IMR-90 (cell line): Measurements from ENCODE around the gene CYP19A1. TPM values are rescaled to one million over a fixed set of nuclear protein-coding genes. Genes with fewer than 3 reads are reported as not detected.
A peak's percentile ranks its signal among the peaks of the same experiment; 100 is the strongest.

ENCODE experiments used
- ATAC-seq: fragments of 200-7000 bp; cut with Tn5 transposase; 2 replicates; pipeline ENCODE4 v1.9.1; 2020; ENCODE audit warnings: low read depth, mild to moderate bottlenecking, moderate library complexity
- BruUV-seq: library from RNA; stranded (reverse); fragments of 400-500 nt; replicated peaks from 2 replicates; lab custom pipeline; 2021; lab: Mats Ljungman, UMichigan
- CTCF ChIA-PET: fragments of 300-600 bp; formaldehyde crosslinking; extraction: SDS; loops from one replicate; lab custom pipeline; 2021; ENCODE audit warnings: antibody characterized with exemption; lab: Yijun Ruan, JAX
- POLR2A ChIA-PET: fragments of 300-600 bp; sonication (Branson Sonifier 250); formaldehyde crosslinking; loops from one replicate; lab custom pipeline; 2022; ENCODE audit warnings: antibody characterized with exemption; ENCODE audit not compliant: unreplicated experiment; lab: Charles Lee
- DNase-seq: peaks from one replicate; pipeline ENCODE4 v3.0.0; 2013
- H2AFZ ChIP-seq: replicated peaks from 2 replicates; pipeline ENCODE3; 2013; ENCODE audit warnings: low read length, mild to moderate bottlenecking; ENCODE audit not compliant: poor library complexity
- H2AK5ac ChIP-seq: 2 replicates; pipeline ENCODE4 v1.6.1; 2013; ENCODE audit warnings: low read depth, low read length, inconsistent platforms
- H2AK9ac ChIP-seq: replicated peaks from 2 replicates; pipeline ENCODE3; 2013; ENCODE audit warnings: mild to moderate bottlenecking, low read depth, low read length, moderate library complexity; ENCODE audit not compliant: poor library complexity
- H2BK120ac ChIP-seq: 2 replicates; pipeline ENCODE4 v1.6.1; 2013; ENCODE audit warnings: low read depth, low read length, inconsistent platforms
- H2BK15ac ChIP-seq: 3 replicates; pipeline ENCODE4 v1.6.1; 2013; ENCODE audit warnings: low read depth, low read length, inconsistent platforms
- H2BK20ac ChIP-seq: 2 replicates; pipeline ENCODE4 v1.6.1; 2013; ENCODE audit warnings: low read depth, mild to moderate bottlenecking, inconsistent platforms, low read length, moderate library complexity
- H2BK5ac ChIP-seq: 2 replicates; pipeline ENCODE4 v1.6.1; 2013; ENCODE audit warnings: mild to moderate bottlenecking, low read depth, low read length, inconsistent platforms; ENCODE audit not compliant: poor library complexity, severe bottlenecking
- H3K14ac ChIP-seq: replicated peaks from 2 replicates; pipeline ENCODE4 v1.6.1; 2013; ENCODE audit warnings: low read depth, low read length, inconsistent platforms
- H3K18ac ChIP-seq: 2 replicates; pipeline ENCODE4 v1.6.1; 2013; ENCODE audit warnings: low read depth, low read length, control low read depth
- H3K23ac ChIP-seq: 2 replicates; pipeline ENCODE4 v1.6.1; 2013; ENCODE audit warnings: low read depth, low read length, inconsistent platforms
- H3K27ac ChIP-seq: 2 replicates; pipeline ENCODE4 v1.5.1; 2013; ENCODE audit warnings: mild to moderate bottlenecking, control low read depth, low read length; ENCODE audit not compliant: insufficient read depth
- H3K27me3 ChIP-seq: 2 replicates; pipeline ENCODE4 v1.6.1; 2013; ENCODE audit warnings: low read length; ENCODE audit not compliant: control insufficient read depth, insufficient read depth
- H3K36me3 ChIP-seq: 2 replicates; pipeline ENCODE4 v1.6.1; 2013; ENCODE audit warnings: low read length, mixed read lengths; ENCODE audit not compliant: control insufficient read depth, insufficient read depth
- H3K4ac ChIP-seq: 2 replicates; pipeline ENCODE4 v1.6.1; 2013; ENCODE audit warnings: low read depth, low read length, inconsistent platforms
- H3K4me1 ChIP-seq: 2 replicates; pipeline ENCODE4 v1.6.1; 2013; ENCODE audit warnings: low read length, mixed read lengths; ENCODE audit not compliant: control insufficient read depth, insufficient read depth
- H3K4me2 ChIP-seq: 2 replicates; pipeline ENCODE4 v1.6.1; 2013; ENCODE audit warnings: low read depth, mild to moderate bottlenecking, control low read depth, low read length, moderate library complexity
- H3K4me3 ChIP-seq: 2 replicates; pipeline ENCODE4 v1.5.1; 2013; ENCODE audit warnings: low read depth, mild to moderate bottlenecking, control low read depth, low read length, moderate library complexity; ENCODE audit not compliant: insufficient read depth
- H3K56ac ChIP-seq: 2 replicates; pipeline ENCODE4 v1.6.1; 2013; ENCODE audit warnings: low read length, inconsistent platforms; ENCODE audit not compliant: insufficient read depth; ENCODE audit errors: extremely low read depth
- H3K79me1 ChIP-seq, 2 experiments: 2 replicates each; pipeline ENCODE4 v1.6.1; 2013; ENCODE audit warnings: low read length in 2 of 2, inconsistent platforms in 1 of 2, low read depth in 1 of 2
- H3K9ac ChIP-seq: 2 replicates; pipeline ENCODE4 v1.6.1; 2013; ENCODE audit warnings: low read depth, low read length, control low read depth
- H3K9me1 ChIP-seq: 2 replicates; pipeline ENCODE4 v1.6.1; 2013; ENCODE audit warnings: low read length, inconsistent platforms; ENCODE audit not compliant: insufficient read depth
- H3K9me3 ChIP-seq: 2 replicates; pipeline ENCODE4 v1.6.1; 2013; ENCODE audit warnings: low read length; ENCODE audit not compliant: control insufficient read depth, insufficient read depth
- H4K20me1 ChIP-seq: 2 replicates; pipeline ENCODE4 v1.6.1; 2013; ENCODE audit warnings: low read length, inconsistent platforms; ENCODE audit not compliant: insufficient read depth
- H4K5ac ChIP-seq: 2 replicates; pipeline ENCODE4 v1.6.1; 2013; ENCODE audit warnings: mild to moderate bottlenecking, low read depth, low read length, control low read depth
- H4K8ac ChIP-seq, 2 experiments: 2 replicates each; pipeline ENCODE4 v1.6.1; 2013; ENCODE audit warnings: low read depth in 2 of 2, low read length in 2 of 2, control low read depth in 1 of 2, inconsistent platforms in 1 of 2
- H4K91ac ChIP-seq: 2 replicates; pipeline ENCODE4 v1.6.1; 2013; ENCODE audit warnings: low read depth, low read length, inconsistent platforms; ENCODE audit not compliant: insufficient read depth
- CEBPB ChIP-seq: IDR thresholded peaks from 2 replicates; pipeline ENCODE4 v1.6.1; 2012; ENCODE audit warnings: low read depth, low read length, improper control_type of control experiment
- CHD1 ChIP-seq: IDR thresholded peaks from 2 replicates; pipeline ENCODE4 v1.6.1; 2012; ENCODE audit warnings: low read depth, low read length, improper control_type of control experiment
- CTCF ChIP-seq: conservative IDR thresholded peaks from 2 replicates; pipeline ENCODE4 v1.5.1; 2012; ENCODE audit warnings: mild to moderate bottlenecking, low read depth, low read length, improper control_type of control experiment
- ELK1 ChIP-seq: fragments of 150-350 bp; IDR thresholded peaks from 2 replicates; pipeline ENCODE4 v1.6.1; 2016; ENCODE audit warnings: low read depth, mild to moderate bottlenecking, low read length, moderate library complexity, borderline replicate concordance
- MAFK ChIP-seq: IDR thresholded peaks from 2 replicates; pipeline ENCODE4 v1.6.1; 2012; ENCODE audit warnings: low read depth, low read length, improper control_type of control experiment
- MAZ ChIP-seq: IDR thresholded peaks from 2 replicates; pipeline ENCODE4 v1.6.1; 2012; ENCODE audit warnings: low read depth, mild to moderate bottlenecking, low read length, improper control_type of control experiment, moderate library complexity, borderline replicate concordance
- MXI1 ChIP-seq: IDR thresholded peaks from 2 replicates; pipeline ENCODE4 v1.6.1; 2012; ENCODE audit warnings: low read depth, mild to moderate bottlenecking, low read length, moderate library complexity, borderline replicate concordance
- NFE2L2 ChIP-seq: fragments of 150-350 bp; IDR thresholded peaks from 2 replicates; pipeline ENCODE4 v1.6.1; 2016; ENCODE audit warnings: low read depth, mild to moderate bottlenecking, low read length
- POLR2A ChIP-seq: IDR thresholded peaks from 2 replicates; pipeline ENCODE4 v1.6.1; 2012; ENCODE audit warnings: mild to moderate bottlenecking, low read depth, low read length
- SMC3 ChIP-seq: fragments of 150-350 bp; IDR thresholded peaks from 2 replicates; pipeline ENCODE4 v1.6.1; 2016; ENCODE audit warnings: low read depth, mild to moderate bottlenecking, antibody characterized with exemption, low read length, moderate library complexity
- WGBS, 2 experiments: methylation state at CpG; one replicate each; pipeline versions ENCODE4 v1.1.5 to v1.1.7; 2013; ENCODE audit warnings: missing lambda C conversion rate in 2 of 2; ENCODE audit not compliant: insufficient read length in 1 of 2; ENCODE audit errors: extremely low coverage in 2 of 2; 5-methylcytosine and 5-hydroxymethylcytosine counted together
- dilution Hi-C: fragments of 300-500 bp; cut with HindIII; formaldehyde crosslinking; loops from one replicate; pipeline ENCODE4 v1.14.3; 2018; ENCODE audit warnings: low sequenced_read_pairs; ENCODE audit not compliant: unreplicated experiment
- in situ Hi-C: fragments of 300-500 bp; cut with MboI; formaldehyde crosslinking; loops from 3 replicates; pipeline ENCODE4 v1.14.3; 2019; ENCODE audit warnings: low sequenced_read_pairs, inconsistent platforms, mixed read lengths
- intact Hi-C: fragments of 100-400 bp; cut with micrococcal nuclease; formaldehyde crosslinking; loops from 2 replicates; pipeline ENCODE4 v1.10.0; 2022
- polyA plus RNA-seq, 3 experiments: library from polyadenylated mRNA; depleted of rRNA; stranded (reverse); fragments of >200 nt; gene quantifications; 2 replicates each; pipeline ENCODE4 v1.2.3, GENCODE V29; 2012; ENCODE audit warnings: low replicate concordance in 1 of 3
- total RNA-seq: library from RNA; depleted of rRNA; stranded (reverse); fragments of >200 nt; gene quantifications from 2 replicates; pipeline ENCODE4 v1.2.3, GENCODE V29; 2012

The CYP19A1 gene
- total and polyA plus RNA-seq, 2 of the 4 experiments (the other 2 are of a cell fraction), result not detected

- H3K56ac ChIP-seq, result no peak overlapping the region
- no peak overlapping the region for H2BK15ac ChIP-seq
- H2BK120ac ChIP-seq, result no peak overlapping the region
- peak overlapping the region; percentile 85 for H3K4me2 ChIP-seq
- intact Hi-C loops (no loop called here), in situ Hi-C loops (no loop called here), dilution Hi-C loops (no loop called here)
- no peak overlapping the region for H4K5ac ChIP-seq
- no peaks in the 10 kb centered on the region for H3K9me3 ChIP-seq
- H3K4ac ChIP-seq, result no peak overlapping the region
- no CpG with 5 or more reads among the region's 3 CpGs for WGBS, 2 experiments
- H2AK9ac ChIP-seq, result no peak overlapping the region
- no peaks in the 10 kb centered on the region for H3K79me1 ChIP-seq
- H3K27ac ChIP-seq, result no peak overlapping the region
- H4K20me1 ChIP-seq, result no peaks in the 10 kb centered on the region
- no peak overlapping the region for H2BK5ac ChIP-seq
- H4K8ac ChIP-seq, result no peak overlapping the region
- no peaks in the 10 kb centered on the region for H3K36me3 ChIP-seq
- H3K27me3 ChIP-seq, result no peaks in the 10 kb centered on the region
- peak; percentile 91 for ATAC-seq
- TF ChIP-seq CHD1 (no peak), NFE2L2 (no peak), ELK1 (no peak), CEBPB (no peak), MXI1 (no peak), SMC3 (no peak), MAFK (no peak), CTCF (no peak), POLR2A (no peak), MAZ (no peak)
- POLR2A ChIA-PET, result no interaction called here
- no peak overlapping the region for H3K14ac ChIP-seq
- no peak overlapping the region for H3K18ac ChIP-seq
- H2AFZ ChIP-seq, result no peak overlapping the region
- no peak overlapping the region for H3K23ac ChIP-seq
- H3K4me1 ChIP-seq, result peaks cover 5% of the 10 kb centered on the region; the same call in 1 of the 2 replicates
- no peaks in the 10 kb centered on the region; the same call in 1 of the 2 replicates for H3K9me1 ChIP-seq
- H2AK5ac ChIP-seq, result no peak overlapping the region
- DNase-seq, result peak; percentile 24
- H2BK20ac ChIP-seq, result no peak overlapping the region
- no peak overlapping the region for H3K9ac ChIP-seq
- H3K4me3 ChIP-seq, result no peak overlapping the region
- CTCF ChIA-PET, result interaction anchor here (1.3 to 4.0 kb wide), 2 partner anchors 9 to 20 kb away, joined by 9 to 20 read pairs; no protein-coding TSS in a partner anchor
- H4K91ac ChIP-seq, result no peak overlapping the region
- BruUV-seq, result no TSS peak
These were observed 166.2 kb downstream of the CYP19A1 start for GRCh38 chr15:51172193-51172592.
